Measurements from ENCODE around the gene MYL4.
"Not testable (repeated sequence)": the region's sequence is repeated elsewhere in the genome, so short reads cannot be mapped to it uniquely, and the experiment has no call there.

The MYL4 gene

GRCh38 chr17:47197821-47198220, 11.3 kb upstream of the MYL4 start:
- no peak for DNase-seq

- DNase-seq, result no peak
These were observed 9.4 kb upstream of the MYL4 start for GRCh38 chr17:47199627-47200324.

DNA sequence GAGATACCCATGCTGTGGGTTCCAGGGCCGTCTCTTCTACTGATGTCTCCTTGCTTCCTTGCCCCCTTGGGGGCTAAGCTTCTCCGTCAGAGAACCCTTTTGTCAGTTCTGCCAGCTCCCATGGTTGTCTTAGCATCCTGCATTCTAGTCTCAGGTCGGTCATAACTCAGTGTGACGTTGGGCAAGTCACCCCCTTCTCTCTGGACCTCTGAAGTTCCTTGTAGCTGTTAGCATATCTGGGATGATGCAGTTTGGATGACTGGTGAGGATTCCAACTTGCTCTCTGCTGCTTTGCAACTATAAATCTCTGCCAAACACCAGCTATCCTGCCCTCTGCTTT, 8.9 kb upstream of the MYL4 start:
- no peak for DNase-seq

- no peak for DNase-seq
These were observed 8.0 kb upstream of the MYL4 start for GRCh38 chr17:47201166-47201565.

DNA sequence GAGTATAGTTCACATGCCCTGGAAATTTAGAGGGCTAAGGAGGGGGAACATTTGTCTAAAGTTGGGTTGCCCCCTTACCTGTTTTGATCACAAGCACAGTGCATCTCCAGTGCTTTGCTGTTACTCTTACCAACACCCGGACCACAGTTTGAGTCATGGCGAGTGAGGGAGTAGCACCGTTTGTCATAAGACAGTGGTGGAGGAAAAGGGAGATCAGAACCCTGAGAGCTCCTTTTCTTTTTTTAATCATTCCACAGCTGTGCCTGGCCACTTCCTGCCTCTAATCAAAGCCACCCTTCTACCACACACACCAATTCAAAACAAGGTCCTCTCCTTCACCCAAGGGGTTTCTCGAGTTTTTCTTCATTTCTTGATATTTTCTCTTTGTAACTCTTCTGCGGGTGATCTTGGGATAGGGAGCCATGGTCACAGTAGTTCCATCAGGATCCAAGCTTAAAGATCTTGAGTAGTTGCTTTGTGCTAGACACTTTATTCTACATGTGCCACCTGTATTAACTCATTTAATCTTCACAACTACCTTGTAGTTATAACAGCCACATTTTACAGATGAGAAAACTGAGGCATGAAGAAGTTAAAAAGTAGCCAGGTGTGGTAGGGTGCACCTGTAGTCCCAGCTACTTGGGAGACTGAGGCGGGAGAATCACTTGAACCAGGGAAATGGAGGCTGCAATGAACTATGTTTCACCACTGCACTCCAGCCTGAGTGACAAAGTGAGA, 5.0 kb upstream of the MYL4 start:
- no peak for DNase-seq

DNA sequence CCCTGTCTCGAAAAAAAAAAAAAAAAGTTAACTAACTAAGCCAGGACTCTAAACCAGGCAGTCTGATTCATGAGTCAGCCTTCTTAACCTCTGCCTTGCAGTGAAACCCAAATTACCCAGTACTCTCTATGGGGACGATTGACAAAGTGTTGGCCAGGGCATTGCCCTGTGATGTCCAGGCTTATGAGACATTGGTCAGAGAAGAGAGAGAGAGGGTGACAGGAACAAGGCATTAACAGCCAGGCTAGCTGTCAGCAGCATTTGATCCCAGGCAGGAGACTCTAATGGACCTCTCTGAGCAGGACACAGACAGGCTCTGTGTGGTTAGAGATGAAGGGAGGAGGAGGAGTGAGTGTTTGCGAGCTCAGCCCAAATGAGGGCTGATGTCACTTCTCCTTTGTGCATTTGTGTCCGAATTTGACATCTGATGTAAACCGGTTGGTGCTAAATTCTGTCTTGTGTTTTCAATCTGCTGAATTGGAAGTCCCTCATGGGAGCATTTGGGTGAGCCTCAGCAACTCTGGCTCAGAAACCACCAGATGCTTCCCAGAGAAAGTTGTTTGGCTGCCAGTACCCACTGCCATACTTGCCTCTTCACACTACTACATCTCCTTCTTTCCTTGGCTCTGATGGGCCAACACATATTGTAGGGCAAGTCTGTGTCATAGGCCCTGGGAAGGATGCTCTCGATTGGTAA, 4.3 kb upstream of the MYL4 start:
- no peak for DNase-seq

GRCh38 chr17:47205419-47205963, 3.7 kb upstream of the MYL4 start:
- DNase-seq, result no peak

DNA sequence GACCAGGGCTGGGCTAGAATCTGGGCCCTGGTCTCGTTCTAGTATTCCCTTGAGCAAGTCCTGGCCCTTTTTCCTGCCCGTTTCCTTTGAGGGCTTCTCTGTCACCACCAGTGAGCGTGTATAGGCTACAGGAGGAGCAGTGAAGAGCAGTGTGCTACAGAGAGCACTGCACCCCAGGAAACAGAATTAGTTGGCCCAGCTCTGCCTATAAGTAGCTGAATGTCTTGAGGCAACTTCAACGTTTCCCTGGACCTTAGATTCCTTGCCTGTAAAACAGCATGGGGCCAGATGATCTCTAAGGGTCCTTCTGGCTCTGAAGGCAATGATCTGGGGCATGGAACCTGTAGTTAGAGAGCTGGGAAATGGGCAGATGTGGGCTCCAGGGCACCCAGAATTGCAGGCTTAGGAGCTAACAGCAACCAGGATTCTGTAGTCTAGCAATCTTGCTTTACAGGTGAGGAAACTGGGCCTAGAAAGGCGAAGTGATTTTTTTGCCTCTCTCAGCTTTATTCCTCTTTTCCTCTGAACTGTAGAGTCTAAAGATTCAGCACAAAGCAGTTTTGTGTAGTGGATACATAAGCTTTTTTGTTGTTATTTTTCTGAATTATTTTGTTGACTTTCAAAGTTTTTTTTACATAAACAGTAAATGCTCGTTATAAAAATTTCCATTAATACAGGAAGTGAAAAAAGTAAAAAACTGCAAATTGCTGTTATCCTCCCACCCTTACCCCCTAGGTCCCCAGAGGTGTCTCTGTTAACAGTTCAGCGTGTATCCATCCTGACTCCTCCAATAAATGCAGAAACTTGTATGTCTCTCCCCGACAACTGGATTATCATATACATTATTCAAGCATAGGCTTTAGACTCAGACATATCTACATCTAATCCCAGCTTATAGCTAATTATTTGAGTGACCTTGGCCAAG, 1.7 kb upstream of the MYL4 start:
- DNase-seq, result no peak

DNA sequence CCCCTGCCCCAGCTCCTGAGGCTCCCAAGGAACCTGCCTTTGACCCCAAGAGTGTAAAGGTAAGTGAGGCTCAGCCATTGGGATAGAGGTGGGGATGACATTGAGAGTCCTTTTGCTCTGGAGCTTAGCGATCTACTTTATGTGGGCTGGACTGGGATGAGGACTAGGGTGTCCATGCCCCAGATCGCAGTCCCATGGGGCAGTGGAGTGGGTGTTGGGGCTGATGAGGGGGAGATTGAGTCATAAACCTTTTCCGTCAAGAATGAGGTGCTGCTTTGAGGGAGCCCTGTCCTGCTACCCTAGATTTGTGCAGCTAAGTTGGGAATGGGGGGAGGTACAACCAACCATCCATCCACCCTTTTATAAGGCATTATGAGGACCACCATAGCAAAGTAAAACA, 351 bp downstream of the MYL4 start:
- no peak for DNase-seq

GRCh38 chr17:47210105-47210504, 957 bp downstream of the MYL4 start:
- no peak for DNase-seq

DNA sequence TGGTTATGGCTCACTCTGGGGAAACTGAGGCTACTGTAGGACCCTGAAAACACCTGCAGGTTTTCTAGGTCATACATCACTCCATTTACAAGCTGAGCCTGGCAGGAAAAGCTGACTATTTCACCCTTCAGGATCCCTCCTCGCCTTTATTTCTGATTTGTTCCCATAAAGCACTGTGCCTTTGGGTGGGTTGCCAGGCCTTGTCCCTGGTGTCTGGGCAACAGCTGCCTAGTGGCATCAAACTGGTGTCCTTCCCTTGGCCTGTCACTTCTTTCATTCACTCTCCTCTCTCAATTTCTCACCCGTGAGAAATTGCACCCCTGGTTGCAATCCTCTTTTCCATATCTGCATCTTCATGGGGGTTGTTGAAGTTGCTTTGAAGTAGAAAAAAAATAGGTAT, 1.6 kb downstream of the MYL4 start:
- no peak for DNase-seq

DNA sequence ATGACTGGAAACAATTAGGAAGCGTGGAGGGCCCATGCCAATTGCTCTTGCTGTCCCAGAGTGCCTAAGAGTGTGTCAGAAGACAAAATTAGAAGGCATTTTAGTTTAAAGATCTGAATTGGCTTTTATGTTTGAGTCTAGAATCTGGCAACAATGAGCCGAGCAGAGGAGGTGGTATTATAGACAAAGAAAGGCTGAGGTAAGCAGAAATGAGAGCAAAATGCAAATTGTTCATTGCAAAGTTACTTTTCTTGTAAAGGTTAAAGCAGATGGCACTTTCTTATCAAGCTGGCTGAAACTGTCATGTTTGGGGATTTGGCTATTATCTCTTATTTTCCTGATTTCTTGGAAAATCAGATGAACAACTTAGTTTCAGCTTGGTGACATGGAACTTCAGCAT, 3.3 kb downstream of the MYL4 start:
- DNase-seq, result no peak

DNA sequence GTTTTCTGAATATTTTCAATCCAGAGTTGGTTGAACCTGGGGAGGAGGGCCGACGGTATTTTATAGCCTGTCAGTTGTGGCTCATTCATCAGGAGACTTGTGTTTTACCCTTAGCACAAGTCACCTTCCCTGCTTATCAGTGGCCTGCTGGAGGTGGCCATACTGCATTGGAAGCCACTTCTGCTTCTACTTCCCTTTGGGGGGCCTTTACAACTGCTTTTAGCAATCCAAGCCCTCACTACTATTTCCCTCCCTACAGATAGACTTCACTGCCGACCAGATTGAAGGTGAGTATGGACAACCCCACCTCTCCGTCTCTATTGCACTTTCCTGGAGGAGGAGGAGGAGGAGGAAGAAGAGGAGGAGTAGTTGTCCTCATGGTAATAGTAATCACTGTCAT, 4.4 kb downstream of the MYL4 start:
- no peak for DNase-seq

GRCh38 chr17:47214931-47215330, 5.8 kb downstream of the MYL4 start:
- DNase-seq, result no peak

GRCh38 chr17:47216821-47217220, 7.7 kb downstream of the MYL4 start:
- not testable (repeated sequence) for DNase-seq

DNA sequence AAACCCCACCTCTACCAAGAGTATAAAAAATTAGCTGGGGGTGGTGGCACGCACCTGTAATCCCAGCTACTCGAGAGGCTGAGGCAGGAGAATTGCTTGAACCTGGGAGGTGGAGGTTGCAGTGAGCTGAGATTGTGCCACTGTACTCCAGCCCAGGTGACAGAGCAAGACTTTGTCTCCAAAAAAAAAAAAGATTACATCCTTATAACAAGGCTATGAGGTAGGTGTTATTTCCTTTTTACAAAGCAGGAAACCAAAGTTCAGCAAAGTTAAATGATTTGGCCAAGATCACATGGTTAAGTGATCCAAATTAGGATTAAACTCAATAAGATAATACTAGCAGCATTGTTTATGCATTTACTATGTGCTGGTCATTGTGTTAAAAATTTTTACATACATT, 8.1 kb downstream of the MYL4 start:
- not testable (repeated sequence) for DNase-seq

DNA sequence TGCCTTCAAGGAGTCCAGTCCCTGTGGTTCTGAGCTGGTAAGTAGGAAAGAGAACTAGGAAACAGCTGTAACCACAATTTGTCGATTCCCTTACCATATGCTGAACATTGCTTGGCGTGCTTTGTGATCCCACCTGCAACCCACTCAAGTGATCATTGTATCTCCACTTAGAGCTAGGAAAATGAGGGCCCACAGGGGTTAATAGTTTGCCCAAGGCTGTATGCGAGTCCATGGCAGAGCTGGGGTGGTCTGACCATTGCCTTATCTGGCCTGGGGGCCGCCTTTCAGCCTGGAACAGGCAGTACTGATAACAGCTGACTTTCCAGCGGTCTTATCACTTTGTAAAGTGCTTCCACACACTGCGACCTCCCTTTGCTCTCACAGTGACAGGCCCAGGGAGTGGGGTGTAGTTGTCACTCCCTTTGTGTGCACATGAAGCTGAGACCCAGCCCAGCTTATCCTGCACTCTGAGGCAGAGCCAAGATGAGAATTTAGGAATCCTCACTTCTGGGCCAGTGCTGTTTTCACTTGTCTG, 9.8 kb downstream of the MYL4 start:
- no peak for DNase-seq

- no peak for DNase-seq
These were observed 10.7 kb downstream of the MYL4 start for GRCh38 chr17:47219621-47220475.

DNA sequence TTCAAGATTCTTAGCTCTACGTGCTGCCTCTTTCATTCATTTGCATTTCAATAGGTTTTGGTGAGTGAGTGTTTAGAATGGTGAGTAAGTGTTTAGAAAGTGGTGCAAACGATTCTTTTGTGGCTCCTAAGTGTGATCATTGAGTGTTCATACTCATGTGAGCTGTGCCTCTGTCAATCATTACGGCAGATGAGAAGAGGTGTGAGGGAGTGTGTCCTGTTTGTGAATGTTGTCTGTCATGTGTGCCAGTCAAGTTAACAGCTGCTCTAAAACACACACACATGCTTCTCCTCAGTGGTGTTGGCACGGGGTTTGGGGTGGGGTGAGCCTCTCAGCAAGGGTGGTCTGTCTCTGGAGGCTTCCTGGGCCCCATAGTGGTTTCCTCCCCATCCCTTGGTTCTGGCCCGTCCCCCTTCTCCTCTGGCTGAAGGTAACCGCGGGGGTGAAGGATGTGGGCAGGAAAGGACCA, 11.4 kb downstream of the MYL4 start:
- DNase-seq, result no peak

GRCh38 chr17:47221154-47221553, 12.0 kb downstream of the MYL4 start:
- DNase-seq, result no peak

DNA sequence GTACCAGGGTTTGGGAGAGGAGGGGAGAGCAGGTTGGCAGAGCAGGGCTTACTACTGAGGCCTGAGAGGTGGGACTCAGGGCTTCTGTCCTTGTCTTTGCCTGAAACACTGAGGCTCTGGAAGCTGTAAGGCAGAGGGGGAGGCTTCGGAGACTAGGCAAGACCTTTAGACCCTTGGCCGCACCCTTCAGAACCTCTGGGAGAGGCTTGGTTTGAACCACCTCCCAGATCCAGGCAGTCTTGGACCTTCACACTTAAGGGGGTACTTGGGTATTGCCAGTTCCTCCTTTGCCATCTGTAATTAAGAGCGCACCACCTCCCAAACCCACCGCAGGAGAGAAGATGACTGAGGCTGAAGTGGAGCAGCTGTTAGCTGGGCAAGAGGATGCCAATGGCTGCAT, 12.9 kb downstream of the MYL4 start:
- DNase-seq, result no peak
